ENCODE measurements around the gene SYNE2. TPM values are rescaled to one million over a fixed set of nuclear protein-coding genes. Genes with fewer than 3 reads are reported as not detected.

The SYNE2 gene
- total RNA-seq, 2 experiments from 2014 or later = 27.6 to 27.7 TPM

GRCh38 chr14:63918411-63918810 lies 65.6 kb downstream of the SYNE2 start:
- peaks cover 17% of the 10 kb centered on the region for H3K4me1 Mint-ChIP-seq (ENCODE audit: low read depth)
- H3K4me3 Mint-ChIP-seq = no peak overlapping the region
- POLR2A ChIA-PET = no interaction called here
- H3K9me3 Mint-ChIP-seq = no peaks in the 10 kb centered on the region
- no peak for DNase-seq
- no peaks in the 10 kb centered on the region for H3K27me3 Mint-ChIP-seq
- CTCF ChIA-PET = interaction anchor here (1.1 to 1.5 kb wide), 2 partner anchors 8 to 385 kb away, joined by 3 to 4 read pairs; no protein-coding TSS in a partner anchor
- H3K27ac Mint-ChIP-seq = no peak overlapping the region
- peaks cover 4% of the 10 kb centered on the region for H3K36me3 Mint-ChIP-seq
- intact Hi-C loops (cut with micrococcal nuclease) = no loop called here

- intact Hi-C loops (cut with micrococcal nuclease) = no loop called here
- no peaks in the 10 kb centered on the region for H3K27me3 Mint-ChIP-seq
- peaks cover 18% of the 10 kb centered on the region for H3K4me1 Mint-ChIP-seq (ENCODE audit: low read depth)
- no peak overlapping the region for H3K27ac Mint-ChIP-seq
- POLR2A ChIA-PET = no interaction called here
- CTCF ChIA-PET = interaction anchor here (0.7 kb wide), 1 partner anchor 473 kb away, joined by 3 read pairs; no protein-coding TSS in a partner anchor
- peaks cover 11% of the 10 kb centered on the region for H3K36me3 Mint-ChIP-seq
- H3K4me3 Mint-ChIP-seq = no peak overlapping the region
- H3K9me3 Mint-ChIP-seq = peaks cover 2% of the 10 kb centered on the region
- DNase-seq = no peak
Measured at GRCh38 chr14:63922696-63923421, 70.1 kb downstream of the SYNE2 start.

- Mint-ChIP-seq H3K4me3 (no peak overlapping the region), H3K9me3 (peaks cover 2% of the 10 kb centered on the region), H3K4me1 (ENCODE audit: low read depth) (peaks cover 19% of the 10 kb centered on the region), H3K27ac (no peak overlapping the region), H3K36me3 (peaks cover 14% of the 10 kb centered on the region), H3K27me3 (no peaks in the 10 kb centered on the region)
- intact Hi-C loops (cut with micrococcal nuclease) = no loop called here
- ChIA-PET CTCF (interaction anchor here (0.7 kb wide), 1 partner anchor 472 kb away, joined by 3 read pairs; no protein-coding TSS in a partner anchor), POLR2A (no interaction called here)
- DNase-seq = no peak
Measured at GRCh38 chr14:63923422-63923752, 70.6 kb downstream of the SYNE2 start.

GRCh38 chr14:63924375-63924774 lies 71.6 kb downstream of the SYNE2 start:
- Mint-ChIP-seq H3K27ac (no peak overlapping the region), H3K27me3 (no peaks in the 10 kb centered on the region), H3K4me1 (ENCODE audit: low read depth) (peaks cover 19% of the 10 kb centered on the region), H3K4me3 (no peak overlapping the region), H3K36me3 (peaks cover 14% of the 10 kb centered on the region), H3K9me3 (peaks cover 2% of the 10 kb centered on the region)
- POLR2A ChIA-PET = no interaction called here
- no peak for DNase-seq
- CTCF ChIA-PET = no interaction called here
- intact Hi-C loops (cut with micrococcal nuclease) = no loop called here

- no peak overlapping the region for H3K4me3 Mint-ChIP-seq
- intact Hi-C loops (cut with micrococcal nuclease) = no loop called here
- DNase-seq = no peak
- no peaks in the 10 kb centered on the region for H3K27me3 Mint-ChIP-seq
- H3K9me3 Mint-ChIP-seq = peaks cover 2% of the 10 kb centered on the region
- H3K4me1 Mint-ChIP-seq (ENCODE audit: low read depth) = peaks cover 23% of the 10 kb centered on the region
- H3K27ac Mint-ChIP-seq = no peak overlapping the region
- CTCF ChIA-PET = interaction anchor here (1.4 kb wide), 1 partner anchor 9 kb away, joined by 4 read pairs; no protein-coding TSS in a partner anchor
- peaks cover 16% of the 10 kb centered on the region for H3K36me3 Mint-ChIP-seq
- POLR2A ChIA-PET = no interaction called here
Measured at GRCh38 chr14:63926641-63927040, 73.8 kb downstream of the SYNE2 start.

GRCh38 chr14:63928744-63929174 lies 76.0 kb downstream of the SYNE2 start:
- Mint-ChIP-seq H3K27me3 (no peaks in the 10 kb centered on the region), H3K4me1 (ENCODE audit: low read depth) (peaks cover 28% of the 10 kb centered on the region), H3K27ac (no peak overlapping the region), H3K4me3 (no peak overlapping the region), H3K36me3 (peaks cover 16% of the 10 kb centered on the region), H3K9me3 (peaks cover 2% of the 10 kb centered on the region)
- intact Hi-C loops (cut with micrococcal nuclease) = no loop called here
- POLR2A ChIA-PET = no interaction called here
- CTCF ChIA-PET = no interaction called here
- no peak for DNase-seq

GRCh38 chr14:63933110-63933509 lies 80.3 kb downstream of the SYNE2 start:
- Mint-ChIP-seq H3K9me3 (no peaks in the 10 kb centered on the region), H3K27ac (peak overlapping the region; percentile 10), H3K4me1 (ENCODE audit: low read depth) (peaks cover 29% of the 10 kb centered on the region), H3K36me3 (peaks cover 3% of the 10 kb centered on the region), H3K27me3 (no peaks in the 10 kb centered on the region), H3K4me3 (peak overlapping the region; percentile 27)
- peak; percentile 10 for DNase-seq
- ChIA-PET CTCF (interaction anchor here (0.7 to 1.7 kb wide), 4 partner anchors 22 to 100 kb away, joined by 3 to 5 read pairs (median 4); partner anchors contain the start of gene SYNE2), POLR2A (interaction anchor here (0.7 to 1.1 kb wide), 3 partner anchors 23 to 79 kb away, joined by 3 to 10 read pairs (median 5); partner anchors contain the start of gene SYNE2)
- intact Hi-C loops (cut with micrococcal nuclease) = loop anchor here (1.0 to 2.0 kb wide), 4 partner anchors 23 to 76 kb away; no protein-coding TSS in a partner anchor

GRCh38 chr14:63933711-63934110 lies 80.9 kb downstream of the SYNE2 start:
- CTCF ChIA-PET = interaction anchor here (0.7 to 1.7 kb wide), 4 partner anchors 70 to 190 kb away, joined by 3 to 5 read pairs (median 4); partner anchors contain the start of gene SYNE2
- Mint-ChIP-seq H3K27me3 (no peaks in the 10 kb centered on the region), H3K27ac (no peak overlapping the region), H3K36me3 (peaks cover 2% of the 10 kb centered on the region), H3K4me3 (peak overlapping the region; percentile 27), H3K9me3 (no peaks in the 10 kb centered on the region), H3K4me1 (ENCODE audit: low read depth) (peaks cover 28% of the 10 kb centered on the region)
- intact Hi-C loops (cut with micrococcal nuclease) = loop anchor here (1.0 to 2.0 kb wide), 4 partner anchors 23 to 76 kb away; no protein-coding TSS in a partner anchor
- no peak for DNase-seq
- POLR2A ChIA-PET = interaction anchor here (0.6 to 1.1 kb wide), 4 partner anchors 17 to 80 kb away, joined by 3 to 10 read pairs (median 4); partner anchors contain the start of gene SYNE2

- H3K27ac Mint-ChIP-seq = no peak overlapping the region
- H3K4me1 Mint-ChIP-seq (ENCODE audit: low read depth) = peaks cover 41% of the 10 kb centered on the region
- intact Hi-C loops (cut with micrococcal nuclease) = no loop called here
- ChIA-PET POLR2A (interaction anchor here (0.6 kb wide), 1 partner anchor 40 kb away, joined by 3 read pairs; no protein-coding TSS in a partner anchor), CTCF (interaction anchor here (0.6 kb wide), 1 partner anchor 40 kb away, joined by 4 read pairs; no protein-coding TSS in a partner anchor)
- no peak overlapping the region for H3K4me3 Mint-ChIP-seq
- H3K36me3 Mint-ChIP-seq = peaks cover 14% of the 10 kb centered on the region
- H3K27me3 Mint-ChIP-seq = no peaks in the 10 kb centered on the region
- peak; percentile 33 for DNase-seq
- no peaks in the 10 kb centered on the region for H3K9me3 Mint-ChIP-seq
Measured at GRCh38 chr14:63938198-63939005, 85.6 kb downstream of the SYNE2 start.

- intact Hi-C loops (cut with micrococcal nuclease) = no loop called here
- DNase-seq = peak; percentile 18
- Mint-ChIP-seq H3K4me3 (no peak overlapping the region), H3K36me3 (peaks cover 14% of the 10 kb centered on the region), H3K27me3 (no peaks in the 10 kb centered on the region), H3K4me1 (ENCODE audit: low read depth) (peaks cover 36% of the 10 kb centered on the region), H3K9me3 (no peaks in the 10 kb centered on the region), H3K27ac (no peak overlapping the region)
- ChIA-PET POLR2A (interaction anchor here (0.6 kb wide), 1 partner anchor 40 kb away, joined by 3 read pairs; no protein-coding TSS in a partner anchor), CTCF (no interaction called here)
Measured at GRCh38 chr14:63939006-63939270, 86.1 kb downstream of the SYNE2 start.

- Mint-ChIP-seq H3K27ac (peak overlapping the region; percentile 35), H3K36me3 (peaks cover 17% of the 10 kb centered on the region), H3K4me1 (ENCODE audit: low read depth) (peaks cover 25% of the 10 kb centered on the region), H3K4me3 (no peak overlapping the region), H3K27me3 (no peaks in the 10 kb centered on the region), H3K9me3 (no peaks in the 10 kb centered on the region)
- CTCF ChIA-PET = interaction anchor here (0.7 kb wide), 1 partner anchor 76 kb away, joined by 3 read pairs; no protein-coding TSS in a partner anchor
- no peak for DNase-seq
- POLR2A ChIA-PET = interaction anchor here (0.7 kb wide), 1 partner anchor 208 kb away, joined by 3 read pairs; no protein-coding TSS in a partner anchor
- intact Hi-C loops (cut with micrococcal nuclease) = no loop called here
Measured at GRCh38 chr14:63940387-63940786, 87.6 kb downstream of the SYNE2 start.

GRCh38 chr14:63941023-63941422 lies 88.2 kb downstream of the SYNE2 start:
- Mint-ChIP-seq H3K36me3 (peaks cover 17% of the 10 kb centered on the region), H3K27me3 (no peaks in the 10 kb centered on the region), H3K27ac (peak overlapping the region; percentile 30), H3K9me3 (no peaks in the 10 kb centered on the region), H3K4me3 (no peak overlapping the region), H3K4me1 (ENCODE audit: low read depth) (peaks cover 25% of the 10 kb centered on the region)
- CTCF ChIA-PET = interaction anchor here (0.7 kb wide), 1 partner anchor 77 kb away, joined by 3 read pairs; no protein-coding TSS in a partner anchor
- no peak for DNase-seq
- POLR2A ChIA-PET = no interaction called here
- intact Hi-C loops (cut with micrococcal nuclease) = no loop called here
